HCEC 1CT (cell line): ENCODE measurements around the gene ZNF521.
"Not testable (repeated sequence)": the region's sequence is repeated elsewhere in the genome, so short reads cannot be mapped to it uniquely, and the experiment has no call there.

Experiments
- DNase-seq: peaks from one replicate; pipeline ENCODE4 v3.0.0-alpha.2; 2017

The ZNF521 gene

DNA sequence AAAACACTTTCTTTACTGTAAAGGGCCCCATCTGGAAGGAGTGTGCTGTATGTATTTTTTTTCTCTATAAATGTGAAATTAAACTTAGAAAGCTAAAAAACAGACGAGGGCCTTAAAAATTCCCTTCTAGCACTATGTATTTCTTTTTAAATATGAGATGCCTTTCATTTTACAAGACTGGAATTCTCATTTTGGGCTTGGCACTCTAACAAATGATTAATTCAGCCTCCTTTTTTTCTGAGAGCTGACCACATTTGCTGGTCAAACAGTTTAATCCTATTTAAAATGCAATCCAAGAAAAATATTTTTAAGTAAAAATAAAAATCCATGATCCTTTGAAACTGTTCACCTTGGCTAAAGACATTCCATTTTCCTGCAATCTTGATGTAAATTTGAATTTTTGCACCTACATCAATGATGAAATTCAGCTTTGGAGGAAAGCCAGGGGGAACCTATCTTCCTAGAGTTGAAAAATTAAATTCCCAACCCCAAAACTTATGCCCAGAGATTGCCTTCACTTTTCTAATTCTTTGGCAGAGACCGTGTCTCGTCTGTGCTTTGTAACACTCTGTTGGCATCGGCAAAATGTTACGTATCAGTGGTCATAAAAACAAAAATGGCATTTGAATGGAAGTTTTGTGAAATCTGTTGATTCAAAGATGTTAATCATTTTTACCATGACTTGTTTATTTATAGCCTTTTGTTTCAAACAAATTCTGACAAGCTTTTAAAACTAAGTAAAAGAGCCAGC is 284.5 kb downstream of the ZNF521 start:
- no peak for DNase-seq

DNA sequence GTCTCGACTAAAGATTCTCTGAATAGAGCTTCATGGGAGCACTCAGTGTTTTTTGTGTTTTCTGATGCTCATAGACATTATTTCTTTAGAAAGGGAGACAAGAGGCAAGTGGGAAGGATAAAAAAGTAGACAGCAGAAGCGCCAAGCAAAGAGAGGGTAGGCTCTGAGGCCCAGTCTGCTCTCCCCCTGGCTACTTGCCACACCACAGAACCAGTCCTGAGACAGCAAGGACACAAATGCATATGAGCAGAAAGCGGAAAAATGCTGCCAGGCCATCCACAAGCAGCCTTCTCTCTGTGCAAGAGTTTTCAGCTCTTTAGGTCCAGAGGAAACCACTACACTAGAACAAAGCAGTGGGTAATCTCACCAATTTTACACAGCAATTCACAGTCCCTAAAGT is 285.4 kb downstream of the ZNF521 start:
- DNase-seq = no peak

DNA sequence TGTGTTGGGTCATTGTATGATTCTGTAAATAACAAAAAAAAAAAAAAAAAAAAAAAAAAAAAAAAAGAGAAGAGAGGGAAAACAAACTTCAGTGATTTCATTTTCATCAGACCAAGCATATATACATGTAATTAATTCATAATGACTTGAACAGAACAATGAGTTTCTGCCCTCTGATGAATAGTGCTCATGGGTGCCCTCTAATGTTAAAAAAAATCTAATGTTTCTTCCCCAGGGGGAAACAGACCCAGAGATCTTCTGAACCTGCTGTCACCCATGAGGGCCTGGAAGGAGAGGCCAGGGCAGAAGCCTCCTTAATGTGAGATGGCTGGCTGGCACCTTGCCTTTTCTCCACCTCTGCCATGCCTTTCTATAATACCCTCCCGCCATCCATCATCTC is 289.2 kb downstream of the ZNF521 start:
- no peak for DNase-seq

DNA sequence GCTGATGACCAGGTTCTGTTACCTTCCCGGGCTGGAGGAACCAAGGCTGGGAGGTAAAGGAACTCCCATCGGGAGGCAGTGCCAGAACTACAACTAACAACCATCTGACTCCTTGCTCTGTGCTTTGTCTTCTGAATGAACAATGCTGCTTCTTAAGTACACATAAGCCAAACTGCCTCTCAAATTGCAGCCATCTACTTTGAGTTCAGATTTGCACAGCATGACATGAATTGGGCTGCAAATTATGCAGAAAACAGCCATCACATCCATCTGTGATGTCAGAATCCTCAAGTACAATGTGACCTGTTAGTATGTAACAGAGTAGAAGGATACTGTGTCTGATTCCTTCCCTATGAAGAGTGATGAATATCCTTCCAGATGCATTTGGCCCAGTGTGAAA is 290.6 kb downstream of the ZNF521 start:
- DNase-seq = no peak

DNA sequence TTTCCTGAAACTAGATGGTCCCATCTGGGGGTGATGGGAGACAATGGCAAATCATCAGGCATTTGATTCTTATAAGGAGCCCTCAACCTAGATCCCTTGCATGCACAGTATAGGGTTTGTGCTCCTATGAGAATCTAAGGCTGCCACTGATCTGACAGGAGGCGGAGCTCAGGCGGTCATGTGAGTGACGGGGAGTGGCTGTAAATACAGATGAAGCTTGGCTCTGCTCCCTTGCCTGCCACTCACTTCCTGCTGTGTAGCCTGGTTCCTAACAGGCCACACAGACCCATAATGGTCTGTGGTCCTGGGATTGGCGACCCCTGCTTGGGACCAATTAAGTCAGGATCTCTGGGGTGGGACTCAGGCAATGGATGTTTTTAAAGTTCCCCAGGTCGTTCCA is 293.4 kb downstream of the ZNF521 start:
- DNase-seq = no peak

DNA sequence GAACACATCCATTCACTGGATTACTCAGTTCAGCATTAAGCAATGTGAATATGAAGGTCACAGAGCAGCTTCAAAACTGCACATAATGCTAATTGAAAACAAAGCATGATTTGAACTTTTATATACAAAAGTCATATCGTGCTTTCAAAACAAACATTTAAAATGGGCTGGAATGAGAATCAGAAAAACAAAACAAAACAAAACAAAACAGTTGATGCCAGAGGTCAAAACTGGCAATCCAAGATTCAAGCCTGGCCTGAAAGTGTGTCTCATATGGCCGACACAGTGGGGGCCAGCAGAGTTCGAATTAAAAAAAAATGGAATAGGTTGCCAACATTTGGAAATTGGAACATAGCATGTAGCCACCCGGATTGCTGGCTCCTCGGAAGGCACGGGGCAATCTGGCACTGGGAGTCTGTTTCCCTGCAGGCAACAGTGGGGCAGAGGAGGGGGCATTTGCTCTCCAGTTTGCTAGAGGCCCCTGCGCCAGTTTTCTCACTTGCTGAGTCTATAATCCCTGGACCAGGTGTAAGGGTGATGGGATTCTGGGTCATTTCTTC is 294.4 kb downstream of the ZNF521 start:
- DNase-seq = no peak

DNA sequence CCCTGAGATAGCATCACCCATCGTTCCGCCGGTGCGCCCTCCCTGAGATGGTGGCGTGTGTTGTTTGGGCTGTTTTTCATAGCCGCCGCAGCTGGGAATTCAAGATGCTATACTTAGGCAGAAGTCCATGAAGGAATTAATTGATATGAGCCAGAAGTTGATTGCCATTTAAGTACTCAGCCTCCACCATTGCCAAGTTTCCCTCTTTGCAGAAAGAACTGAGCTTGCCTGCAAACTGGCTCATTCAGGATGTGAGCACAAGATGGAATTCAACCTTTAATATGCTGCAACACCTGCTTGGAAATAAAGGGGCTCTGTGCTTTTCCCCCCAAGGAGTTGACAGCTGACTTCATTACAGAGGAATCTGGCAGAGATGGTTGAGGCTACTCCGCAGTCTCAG is 295.5 kb downstream of the ZNF521 start:
- DNase-seq = no peak

DNA sequence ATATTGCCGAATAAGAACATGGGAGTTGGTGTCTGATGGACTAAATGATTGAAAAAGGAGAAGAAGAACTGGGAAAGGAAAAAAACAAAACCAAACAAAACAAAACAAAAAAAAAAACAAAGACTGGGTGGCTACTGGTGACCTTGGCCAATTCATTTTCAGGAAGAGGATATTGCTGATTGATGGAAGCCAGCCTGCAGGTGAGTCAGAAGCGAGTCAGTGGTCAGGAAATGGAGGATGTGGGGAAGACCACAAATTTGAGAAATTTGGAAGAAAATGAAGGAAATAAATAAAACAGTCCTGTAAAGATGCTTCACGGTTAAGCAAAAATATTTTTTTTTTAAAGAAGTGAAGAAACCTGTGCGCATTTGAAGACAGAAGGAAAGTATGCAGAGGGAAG is 296.9 kb downstream of the ZNF521 start:
- peak; percentile 61 for DNase-seq

DNA sequence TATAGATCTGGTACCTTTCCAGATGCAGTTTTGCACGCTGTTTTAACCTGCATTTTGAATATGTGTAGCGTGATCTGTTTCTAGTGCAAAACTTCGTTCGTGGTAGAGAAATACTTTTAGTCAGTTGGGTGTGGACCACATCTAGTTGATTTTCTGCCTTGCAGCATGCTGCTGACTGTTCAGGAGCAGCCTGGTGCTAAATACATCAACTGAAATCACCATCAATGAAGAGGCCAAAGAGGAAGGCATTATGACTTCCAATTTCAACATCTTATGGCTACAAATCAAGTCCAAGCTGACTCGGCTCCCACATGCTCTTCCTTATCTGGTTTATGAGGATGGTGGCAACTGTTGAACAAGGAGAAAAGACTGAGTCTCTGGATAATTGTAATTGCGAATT is 298.5 kb downstream of the ZNF521 start:
- no peak for DNase-seq

DNA sequence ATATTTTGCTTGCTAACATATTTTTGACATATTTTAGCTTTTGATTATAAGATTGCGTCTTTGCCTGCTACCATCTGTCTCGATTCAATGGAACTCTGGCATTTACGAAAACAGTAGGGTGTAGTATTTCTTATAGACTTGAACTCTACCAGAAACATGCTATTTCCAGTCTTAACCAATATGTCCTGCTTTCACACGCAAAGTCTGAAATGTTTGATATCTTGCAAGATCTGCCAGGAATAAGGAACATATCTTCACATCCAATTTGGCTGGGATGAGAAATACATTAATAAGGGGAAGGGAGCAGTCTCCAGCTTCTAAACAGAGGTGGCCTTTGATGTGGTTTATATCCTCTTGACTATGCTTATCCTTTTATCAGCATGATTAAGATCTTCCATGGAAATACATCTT is 299.4 kb downstream of the ZNF521 start:
- DNase-seq = no peak

DNA sequence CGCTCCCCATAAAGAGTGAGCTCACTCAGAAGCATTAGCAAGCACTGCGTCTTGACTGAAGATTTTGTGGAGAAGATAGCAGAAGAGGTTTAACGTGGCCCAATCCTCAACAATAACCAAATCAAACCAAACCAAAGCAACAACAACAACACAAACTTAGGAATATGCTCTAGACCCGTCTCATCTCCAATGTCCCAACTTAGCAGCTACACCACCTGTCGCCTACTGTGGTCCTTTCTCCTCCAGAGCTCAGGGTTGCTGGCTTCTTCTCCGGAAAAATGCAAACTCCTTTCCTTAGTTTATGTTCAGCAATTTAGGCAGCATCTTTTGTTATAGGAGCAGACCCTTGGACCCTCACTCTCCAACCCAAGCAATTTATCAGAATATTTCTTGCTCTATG is 301.4 kb downstream of the ZNF521 start:
- no peak for DNase-seq

DNA sequence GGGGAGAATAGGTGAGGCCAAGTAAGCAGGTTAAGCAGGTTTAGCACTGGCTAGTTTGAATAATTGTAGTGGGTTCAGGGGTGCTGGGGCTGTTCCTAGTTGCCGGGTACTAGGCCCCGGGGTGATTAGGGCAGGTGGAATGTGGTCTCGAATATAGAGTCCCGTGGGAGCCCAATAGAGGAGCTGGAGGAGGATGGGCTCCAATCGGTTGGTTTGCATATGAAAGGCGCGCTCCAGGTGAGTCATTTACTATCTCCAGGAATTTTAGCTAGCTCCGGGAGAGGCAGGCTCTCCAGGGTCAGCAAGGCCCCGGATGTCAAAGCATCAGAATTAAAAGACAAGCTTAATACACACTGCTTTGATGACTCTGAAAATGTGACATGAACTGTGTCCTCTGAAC is 304.0 kb downstream of the ZNF521 start:
- DNase-seq = no peak

DNA sequence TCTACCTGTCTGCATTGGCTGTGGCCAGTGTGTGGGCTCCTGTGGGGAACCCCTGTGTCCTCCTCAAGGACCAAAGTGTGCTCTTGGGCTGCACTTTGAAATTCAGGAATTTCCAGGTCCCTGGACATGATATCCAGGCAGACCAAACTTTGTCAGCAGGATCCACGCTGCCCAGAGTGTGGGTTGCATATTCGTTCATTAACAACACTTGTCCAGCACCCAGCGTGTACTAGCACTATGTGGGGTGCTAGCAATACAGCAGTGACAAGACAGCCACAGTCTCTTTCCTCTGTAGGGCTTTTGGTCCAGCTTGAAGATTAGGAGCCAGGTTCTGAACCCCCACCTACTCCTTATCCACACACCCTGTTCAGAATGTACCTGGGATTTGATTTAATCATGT is 304.5 kb downstream of the ZNF521 start:
- no peak for DNase-seq

DNA sequence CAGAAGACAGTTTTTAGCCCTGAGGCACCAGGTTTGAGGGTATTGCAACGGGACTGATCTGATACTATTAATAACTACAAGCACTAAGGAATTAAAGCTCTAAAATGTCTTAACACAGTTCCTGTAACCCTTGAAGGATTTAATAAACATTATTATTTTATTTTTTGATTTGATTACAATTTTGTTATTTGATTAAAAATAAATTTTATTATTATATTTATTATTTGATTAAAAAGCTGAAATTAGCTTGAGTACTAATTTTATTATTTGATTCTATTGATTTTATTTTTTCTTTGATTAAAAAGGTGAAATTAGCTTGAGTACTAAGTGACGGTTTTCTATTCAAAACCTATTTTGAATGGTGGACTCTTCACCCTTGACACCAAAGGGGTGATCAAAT is 307.3 kb downstream of the ZNF521 start:
- no peak for DNase-seq

DNA sequence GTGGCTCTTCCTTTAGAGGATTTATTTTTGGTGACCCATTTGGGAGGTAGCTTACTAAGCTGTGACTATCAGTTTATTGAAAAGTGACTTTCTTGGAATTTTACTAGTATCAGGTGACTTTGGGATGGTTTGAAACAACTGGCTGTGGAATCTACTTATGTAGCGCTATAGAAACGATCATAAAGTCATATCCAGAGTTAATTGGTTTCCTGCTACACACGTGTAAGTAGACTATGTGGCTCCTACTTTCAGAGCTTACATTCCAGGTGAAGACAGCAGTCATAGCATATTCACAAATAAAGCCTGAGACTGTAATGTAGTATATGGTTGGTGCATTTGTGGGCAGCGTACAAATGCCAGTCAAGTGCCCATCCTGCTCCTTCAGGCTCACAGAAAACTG is 308.9 kb downstream of the ZNF521 start:
- DNase-seq = no peak

DNA sequence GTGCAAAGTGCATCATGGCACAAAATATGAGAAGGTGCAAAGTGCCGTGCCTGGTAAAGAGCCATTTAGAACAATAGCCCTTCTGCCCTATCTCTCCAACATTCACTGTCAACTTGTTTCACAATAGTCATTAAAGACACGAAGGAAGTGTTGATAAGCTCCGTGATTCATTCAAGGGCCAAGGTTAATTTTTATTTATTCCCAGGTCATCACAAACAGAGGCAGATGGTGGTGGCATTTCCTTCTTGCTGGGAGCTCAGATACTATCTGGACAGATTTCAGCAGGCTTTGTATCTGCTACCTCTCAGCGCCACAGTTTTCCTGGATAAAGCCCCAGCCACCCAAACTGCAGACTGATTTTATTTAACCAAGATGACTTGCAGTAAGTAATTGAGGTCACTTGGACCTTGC is 309.3 kb downstream of the ZNF521 start:
- DNase-seq = no peak

DNA sequence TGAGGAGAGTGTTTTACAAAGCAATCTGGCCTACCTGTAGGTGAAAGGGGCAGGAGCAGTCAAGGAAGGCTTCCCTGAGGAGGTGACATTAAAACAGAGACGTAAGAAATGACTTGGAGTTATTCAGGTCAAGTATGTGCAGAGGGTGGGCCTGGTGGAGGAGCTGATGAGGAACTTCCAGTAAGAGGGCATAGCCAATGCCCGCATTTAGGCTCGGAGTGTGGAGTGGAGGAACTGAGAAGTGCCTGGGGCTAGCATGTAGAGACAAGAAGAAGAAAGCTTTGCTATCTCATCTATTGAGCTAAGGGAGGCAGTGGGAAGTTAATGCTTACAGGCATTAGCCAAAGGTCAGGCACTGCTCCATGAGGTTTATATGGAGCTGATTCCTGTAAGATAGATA is 312.2 kb downstream of the ZNF521 start:
- DNase-seq = no peak

DNA sequence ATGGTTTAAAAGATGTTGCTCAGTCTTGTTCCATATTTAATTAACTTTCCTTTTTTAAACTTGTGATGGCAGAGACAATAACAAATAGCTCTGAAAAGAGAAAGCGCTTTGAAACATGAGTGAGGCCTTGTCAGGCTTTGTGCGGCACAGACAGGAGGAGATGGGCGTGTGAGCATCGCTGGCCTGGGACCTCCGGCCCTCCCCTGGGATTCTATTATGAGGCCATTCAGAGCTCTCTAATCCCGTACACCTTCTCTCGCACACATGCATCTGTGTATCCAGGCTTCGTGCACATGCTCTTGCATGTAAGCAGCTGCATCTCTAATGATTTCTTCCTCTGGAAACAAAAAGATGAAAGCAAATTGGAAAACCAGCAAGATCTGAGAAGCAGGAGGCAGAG is 313.7 kb downstream of the ZNF521 start:
- no peak for DNase-seq

DNA sequence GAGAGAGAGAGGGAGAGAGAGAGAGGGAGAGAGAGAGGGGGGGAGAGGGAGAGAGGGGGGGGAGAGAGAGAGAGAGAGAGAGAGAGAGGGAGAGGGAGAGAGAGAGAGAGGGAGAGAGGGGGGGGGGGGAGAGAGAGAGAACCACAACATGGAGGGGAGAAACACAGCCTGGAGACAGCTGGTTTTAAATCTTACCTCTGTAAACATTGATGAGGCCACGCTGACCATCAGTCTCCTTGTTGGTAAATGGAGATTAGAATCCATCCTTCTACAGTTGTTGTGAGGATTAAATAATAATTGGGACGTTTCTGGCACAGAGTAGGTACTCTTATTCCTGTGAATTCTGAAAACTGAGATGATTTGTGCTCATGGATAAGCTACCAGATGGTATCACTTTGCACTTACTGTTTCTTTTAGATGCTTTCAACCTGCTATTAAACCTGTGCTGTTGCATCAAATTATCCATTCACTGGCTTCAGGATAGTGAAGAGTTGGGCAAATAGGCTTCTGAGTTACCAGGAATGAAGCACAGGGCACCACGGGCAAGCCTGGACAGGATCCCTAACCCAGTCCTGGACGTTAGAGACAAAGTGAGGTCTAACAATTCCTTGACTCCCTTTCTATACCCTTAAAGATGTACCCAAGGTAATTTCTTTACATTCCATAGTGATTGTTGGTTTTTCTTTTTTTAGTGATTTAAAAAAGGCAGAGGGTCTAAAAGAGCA is 318.1 kb downstream of the ZNF521 start:
- no peak for DNase-seq

DNA sequence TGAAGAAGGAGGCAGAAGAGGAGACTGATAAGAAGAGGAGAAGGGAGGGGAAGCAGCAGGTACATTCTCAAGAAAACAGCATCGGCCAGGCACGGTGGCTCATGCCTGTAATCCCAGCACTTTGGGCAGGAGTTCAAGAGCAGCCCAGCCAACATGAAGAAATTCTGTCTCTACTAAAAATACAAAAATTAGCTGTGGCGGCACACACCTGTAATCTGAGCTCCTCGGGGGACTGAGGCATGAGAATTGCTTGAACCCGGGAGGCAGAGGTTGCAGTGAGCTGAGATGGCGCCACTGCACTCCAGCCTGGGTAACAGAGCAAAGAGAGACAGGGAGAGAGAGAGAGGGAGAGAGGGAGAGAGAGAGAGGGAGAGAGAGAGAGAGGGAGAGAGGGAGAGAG is 318.8 kb downstream of the ZNF521 start:
- DNase-seq = not testable (repeated sequence)

DNA sequence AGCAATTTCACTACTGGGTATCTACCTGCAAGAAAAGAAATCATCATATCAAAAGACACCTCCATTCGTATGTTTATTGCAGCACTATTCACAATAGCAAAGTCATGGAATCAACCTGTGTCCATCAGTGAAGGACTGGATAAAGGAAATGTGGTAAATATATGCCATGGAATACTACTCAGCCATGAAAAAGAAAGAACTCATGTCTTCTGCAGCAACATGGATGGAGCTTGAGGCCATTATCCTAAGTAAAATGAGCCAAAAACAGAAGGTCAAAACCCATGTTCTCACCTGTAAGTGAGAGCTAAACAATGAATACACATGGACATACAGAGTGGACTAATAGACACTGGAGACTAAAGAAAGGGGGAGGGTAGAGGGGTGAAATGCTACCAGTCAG is 322.2 kb downstream of the ZNF521 start:
- DNase-seq = no peak

DNA sequence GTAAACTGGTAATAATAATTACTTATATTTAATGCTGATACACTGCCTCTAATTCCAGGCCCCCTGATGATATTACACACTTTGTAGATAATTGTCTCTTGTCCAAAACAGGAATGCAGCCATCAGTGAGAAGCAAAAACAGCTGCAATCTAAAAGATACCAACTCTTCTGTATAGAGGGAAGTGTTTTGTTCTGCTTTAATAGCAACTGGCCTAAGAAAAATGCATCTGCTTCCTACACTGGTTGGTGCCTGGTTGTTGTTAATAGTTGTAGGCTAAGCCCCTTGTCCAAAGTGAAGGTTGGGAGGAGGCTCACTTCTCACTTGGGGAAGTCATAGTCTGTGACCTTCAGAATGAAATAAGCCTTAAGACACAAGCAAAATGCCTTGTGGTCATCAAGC is 332.0 kb downstream of the ZNF521 start:
- DNase-seq = no peak

DNA sequence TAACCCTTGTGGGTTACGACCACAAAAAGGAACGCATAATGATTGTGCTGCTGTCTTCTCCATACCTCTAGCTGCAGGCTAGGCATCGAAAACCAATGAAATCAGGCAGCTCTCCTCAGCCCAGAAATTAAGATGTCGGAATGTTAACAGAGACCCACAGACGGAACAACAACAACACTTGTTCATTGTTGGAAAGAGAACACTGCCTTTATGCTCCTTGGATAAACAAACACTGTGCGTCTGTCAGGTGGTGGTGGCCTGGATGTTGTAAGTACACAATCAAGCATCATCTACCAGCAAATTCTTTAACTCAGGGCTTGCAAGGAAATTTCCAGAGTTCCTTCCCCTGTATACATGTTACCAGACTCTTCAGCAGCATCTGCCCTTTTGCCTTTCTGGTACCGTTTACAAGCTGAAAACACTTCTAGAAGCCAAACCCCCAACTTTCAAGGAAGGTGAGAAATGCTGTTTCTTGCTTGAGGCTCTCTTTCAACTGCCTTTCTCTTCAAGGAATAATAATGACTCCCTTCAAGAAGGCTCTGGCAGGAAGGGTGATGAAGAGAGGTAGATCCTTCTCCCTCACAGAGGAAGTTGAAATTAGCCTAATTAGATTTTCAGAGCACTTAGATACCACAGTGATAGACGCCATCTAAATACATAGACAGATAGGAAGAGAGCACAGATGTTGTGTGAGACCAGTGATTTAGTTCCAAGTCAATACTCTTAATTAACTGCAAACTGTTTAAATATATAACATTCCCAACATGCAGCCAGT is 332.7 kb downstream of the ZNF521 start:
- DNase-seq = no peak

DNA sequence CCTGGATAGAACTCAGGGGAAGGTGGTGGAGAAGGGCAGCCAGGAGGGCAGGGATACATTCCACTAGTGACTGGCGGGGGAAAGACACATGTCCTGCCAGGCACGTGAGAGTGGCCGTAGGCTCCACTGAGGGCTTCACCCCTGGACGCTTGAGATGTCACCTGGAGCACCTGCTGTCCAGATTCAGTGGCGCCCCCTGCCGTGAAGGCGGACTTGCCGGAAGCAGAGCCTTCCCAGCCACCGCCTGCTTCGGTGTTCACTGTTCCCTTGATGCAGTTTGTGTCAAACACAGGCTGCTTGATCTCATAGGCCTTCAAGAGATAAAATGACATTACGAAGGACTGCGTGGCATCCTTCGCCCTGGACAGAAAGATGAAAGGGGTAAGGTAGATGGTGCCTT is 335.3 kb downstream of the ZNF521 start:
- DNase-seq = no peak
